Body of pancreas (tissue), 4 donors: ENCODE measurements around the gene CARS2.

ENCODE experiments used
- CTCF ChIP-seq, 7 experiments: fragments of 450-650 bp in 4 of 7; fragments of 200-600 bp in 3 of 7; sonication (generic) in 3 of 7; IDR thresholded peaks; one replicate each; pipeline ENCODE4 v1.5.1; 2016 to 2019; ENCODE audit warnings: antibody characterized with exemption in 7 of 7
- POLR2A ChIP-seq, 3 donors: fragments of 450-650 bp; IDR thresholded peaks; one replicate each; pipeline ENCODE4 v1.6.1; 2016; ENCODE audit warnings: antibody characterized with exemption in 3 of 3, mild to moderate bottlenecking in 2 of 3

- no peak for TF ChIP-seq CTCF (IDR thresholded peaks at IDR 0.05)
- TF ChIP-seq POLR2A (IDR thresholded peaks at IDR 0.05): no peak
Measured at GRCh38 chr13:110716247-110716515, 10.3 kb upstream of the CARS2 start.
